HL-60 (cell line): ENCODE results near the gene PRDM7.

Source experiments
- POLR2AphosphoS5 ChIP-seq: IDR thresholded peaks from 2 replicates; pipeline ENCODE4 v1.6.1; 2012; ENCODE audit warnings: low read depth
- SPI1 ChIP-seq: IDR thresholded peaks from 2 replicates; pipeline ENCODE4 v1.6.1; 2012; ENCODE audit warnings: low read depth, mild to moderate bottlenecking, borderline replicate concordance
- TF ChIP-seq, protein P1 (sequence below): IDR thresholded peaks from one replicate; pipeline ENCODE4 v1.5.1; 2011; ENCODE audit warnings: low read length, control low read depth, inconsistent platforms; ENCODE audit not compliant: insufficient read depth

DNA sequence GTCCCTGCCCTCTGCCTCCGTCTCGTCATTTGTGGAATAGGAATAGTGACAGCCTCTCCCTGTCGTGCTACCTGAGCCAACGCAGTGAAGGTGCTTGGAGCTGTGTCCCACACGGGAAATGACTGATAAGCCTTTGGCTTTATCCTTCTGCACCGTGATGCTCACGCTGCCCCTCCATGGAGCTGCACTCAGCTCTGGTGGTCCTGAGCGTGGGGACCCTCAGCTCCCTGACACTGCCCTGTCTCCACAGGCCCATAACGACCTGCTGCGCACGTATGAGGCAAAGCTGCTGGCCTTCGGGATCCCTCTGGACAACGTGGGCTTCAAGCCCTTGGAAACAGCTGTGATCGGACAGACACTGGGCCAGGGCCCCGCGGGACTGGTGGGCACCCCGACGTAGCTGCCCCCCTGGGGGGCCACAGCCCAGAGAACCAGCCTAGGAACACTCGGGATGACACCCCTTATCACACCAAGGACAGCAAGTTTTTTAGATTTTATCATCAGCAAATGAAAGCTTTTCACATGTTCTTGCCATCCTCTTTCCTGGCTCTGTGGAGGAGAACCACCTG is 34.1 kb downstream of the PRDM7 start:
- TF ChIP-seq, protein P1, sequence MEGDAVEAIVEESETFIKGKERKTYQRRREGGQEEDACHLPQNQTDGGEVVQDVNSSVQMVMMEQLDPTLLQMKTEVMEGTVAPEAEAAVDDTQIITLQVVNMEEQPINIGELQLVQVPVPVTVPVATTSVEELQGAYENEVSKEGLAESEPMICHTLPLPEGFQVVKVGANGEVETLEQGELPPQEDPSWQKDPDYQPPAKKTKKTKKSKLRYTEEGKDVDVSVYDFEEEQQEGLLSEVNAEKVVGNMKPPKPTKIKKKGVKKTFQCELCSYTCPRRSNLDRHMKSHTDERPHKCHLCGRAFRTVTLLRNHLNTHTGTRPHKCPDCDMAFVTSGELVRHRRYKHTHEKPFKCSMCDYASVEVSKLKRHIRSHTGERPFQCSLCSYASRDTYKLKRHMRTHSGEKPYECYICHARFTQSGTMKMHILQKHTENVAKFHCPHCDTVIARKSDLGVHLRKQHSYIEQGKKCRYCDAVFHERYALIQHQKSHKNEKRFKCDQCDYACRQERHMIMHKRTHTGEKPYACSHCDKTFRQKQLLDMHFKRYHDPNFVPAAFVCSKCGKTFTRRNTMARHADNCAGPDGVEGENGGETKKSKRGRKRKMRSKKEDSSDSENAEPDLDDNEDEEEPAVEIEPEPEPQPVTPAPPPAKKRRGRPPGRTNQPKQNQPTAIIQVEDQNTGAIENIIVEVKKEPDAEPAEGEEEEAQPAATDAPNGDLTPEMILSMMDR: no peak
- TF ChIP-seq POLR2AphosphoS5 (no peak), SPI1 (no peak)
